ENCODE results near the gene MZT2B.
"Not testable (repeated sequence)": the region's sequence is repeated elsewhere in the genome, so short reads cannot be mapped to it uniquely, and the experiment has no call there.

The MZT2B gene

DNA sequence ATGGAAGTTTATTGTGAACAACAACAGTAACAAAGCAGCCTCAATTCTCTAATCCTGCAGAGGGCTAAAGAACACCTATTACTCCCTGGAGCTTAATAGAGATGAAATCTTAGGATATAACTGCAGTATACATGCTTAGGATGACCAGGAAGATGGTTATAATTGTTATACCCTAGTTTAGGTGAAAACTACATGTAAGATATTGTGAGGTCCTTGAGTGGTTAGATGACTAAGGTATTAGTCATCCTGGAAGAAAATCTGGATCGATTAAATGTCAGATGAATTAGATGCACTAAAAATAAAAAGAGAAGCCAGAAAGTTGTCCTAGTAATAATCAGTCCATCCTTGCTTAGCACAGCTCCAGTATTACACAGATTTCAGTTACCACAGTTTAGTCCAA is 38.4 kb downstream of the MZT2B start:
- DNase-seq = not testable (repeated sequence)

- DNase-seq = not testable (repeated sequence)
Observed at GRCh38 chr2:130222523-130222922, 40.5 kb downstream of the MZT2B start.

DNA sequence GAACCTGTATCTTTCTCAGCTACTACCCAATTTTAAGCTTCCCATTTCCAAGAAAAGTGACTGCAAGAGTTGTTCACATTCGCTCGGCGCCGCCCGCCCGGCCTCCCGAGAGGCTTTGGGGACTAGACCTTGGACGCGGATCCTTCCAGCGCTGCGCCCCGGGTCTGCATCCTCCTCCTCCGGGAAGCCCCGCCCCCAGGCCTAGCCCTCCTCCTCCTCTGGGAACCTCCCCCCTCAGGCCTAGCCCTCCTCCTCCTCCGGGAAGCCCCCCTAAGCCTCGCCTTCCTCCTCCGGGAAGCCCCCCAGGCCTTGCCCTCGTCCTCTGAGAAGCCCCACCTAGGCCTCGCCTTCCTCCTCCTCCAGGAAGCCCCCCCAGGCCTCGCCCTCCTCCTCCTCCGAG is 45.9 kb downstream of the MZT2B start:
- DNase-seq = not testable (repeated sequence)

DNA sequence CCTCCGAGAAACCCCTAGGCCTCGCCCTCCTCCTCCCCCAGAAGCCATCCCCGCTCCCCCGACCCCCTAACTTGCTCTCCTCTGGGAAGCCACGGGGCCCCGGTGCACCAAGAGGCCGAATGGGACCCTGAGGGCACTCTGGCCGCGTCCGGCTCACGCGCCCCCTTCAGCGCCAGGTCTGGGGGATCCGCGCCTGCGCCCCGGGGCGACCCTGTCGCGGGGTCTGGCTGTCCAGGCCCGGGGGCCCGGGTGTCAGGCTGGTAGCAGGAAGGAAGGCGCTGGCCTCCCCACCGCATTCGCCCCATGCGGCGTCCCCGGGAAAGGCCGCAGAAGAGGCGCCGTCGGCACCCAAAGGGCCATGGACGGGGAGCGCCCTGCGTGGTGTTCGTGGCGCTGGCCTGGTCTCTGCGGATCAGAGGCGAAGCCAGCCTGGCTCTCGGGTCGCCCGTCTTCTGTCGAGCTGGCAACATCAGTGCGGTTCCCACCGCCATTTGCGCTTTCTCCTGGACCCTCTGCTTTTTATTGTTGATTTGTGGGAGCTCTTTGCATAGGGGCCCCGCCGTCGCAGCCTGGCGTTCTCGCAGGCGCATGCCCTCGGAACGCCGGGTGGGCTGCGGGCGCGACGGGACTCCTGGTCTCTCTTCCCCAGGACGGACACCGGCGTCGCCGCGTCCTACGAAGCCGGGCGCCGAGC is 46.6 kb downstream of the MZT2B start:
- DNase-seq = not testable (repeated sequence)

DNA sequence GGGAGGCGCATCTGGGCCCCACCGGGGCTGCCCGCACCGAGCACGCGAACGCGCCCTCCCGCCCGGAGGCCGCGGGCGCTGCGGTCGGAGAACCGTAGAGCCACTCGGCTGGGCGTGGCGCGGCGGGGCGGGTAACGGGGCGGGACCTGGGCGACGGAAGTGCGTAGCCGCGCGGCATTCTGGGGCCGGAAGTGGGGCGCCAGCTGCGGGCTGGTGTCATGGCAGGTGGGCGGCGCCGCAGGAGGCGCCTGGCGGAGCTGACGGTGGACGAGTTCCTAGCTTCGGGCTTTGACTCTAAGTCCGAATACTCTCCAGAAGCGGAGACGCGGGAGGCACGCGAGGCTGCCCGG is 47.1 kb downstream of the MZT2B start:
- peak; percentile 36 to 43 for DNase-seq

GRCh38 chr2:130230376-130230775 is 48.3 kb downstream of the MZT2B start:
- not testable (repeated sequence) for DNase-seq

DNA sequence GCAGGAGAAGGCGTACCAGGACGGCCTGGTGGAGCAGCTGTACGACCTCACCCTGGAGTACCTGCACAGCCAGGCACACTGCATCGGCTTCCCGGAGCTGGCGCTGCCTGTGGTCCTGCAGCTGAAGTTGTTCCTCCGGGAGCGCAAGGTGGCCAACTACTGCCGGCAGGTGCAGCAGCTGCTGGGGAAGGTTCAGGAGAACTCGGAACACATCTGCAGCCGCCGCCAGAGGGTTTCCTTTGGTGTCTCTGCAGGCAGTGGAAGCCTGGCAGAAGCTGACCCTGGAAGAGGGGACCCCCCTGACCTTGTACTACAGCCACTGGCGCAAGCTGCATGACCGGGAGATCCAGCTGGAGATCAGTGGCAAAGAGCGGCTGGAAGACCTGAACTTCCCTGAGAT is 48.8 kb downstream of the MZT2B start:
- DNase-seq = not testable (repeated sequence)

GRCh38 chr2:130231656-130232055 is 49.6 kb downstream of the MZT2B start:
- no peak for DNase-seq

DNA sequence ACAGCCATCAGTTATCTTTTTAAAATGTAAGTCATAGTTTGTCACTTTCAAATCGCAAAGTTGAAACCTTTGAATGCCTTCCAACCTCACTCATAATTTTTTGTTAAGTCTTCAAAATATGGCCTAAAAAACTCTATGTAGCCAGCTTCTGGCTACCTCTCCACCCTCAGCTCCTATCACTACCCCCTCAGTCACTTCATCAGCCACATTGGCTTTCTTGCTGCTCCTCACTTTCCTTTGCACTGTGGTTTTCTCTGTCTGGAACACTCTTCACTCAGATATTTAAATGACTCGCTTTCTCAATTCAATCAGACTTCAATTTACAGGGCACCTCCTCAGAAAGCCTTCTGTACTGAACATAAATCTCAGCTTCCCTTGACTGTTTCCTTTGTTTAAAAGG is 51.0 kb downstream of the MZT2B start:
- not testable (repeated sequence) for DNase-seq

DNA sequence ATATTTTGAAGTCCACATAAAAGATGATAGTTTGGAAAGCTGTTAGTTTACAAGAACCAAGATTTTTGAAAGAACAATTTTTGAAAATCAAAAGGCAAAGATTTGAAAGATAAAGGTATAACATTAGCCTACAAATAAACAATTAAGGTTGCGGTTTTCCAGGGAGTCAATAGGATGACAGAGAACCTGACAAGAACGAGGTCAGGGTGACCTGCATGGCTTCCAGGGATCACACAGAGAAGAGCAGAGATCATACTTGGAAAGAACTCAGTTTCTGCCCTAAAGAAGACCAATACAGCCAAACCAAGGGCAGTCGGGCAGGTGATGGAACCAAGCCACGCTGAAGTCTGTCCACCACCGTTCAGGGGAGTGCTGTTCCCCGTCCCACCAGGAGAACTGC is 57.5 kb downstream of the MZT2B start:
- DNase-seq = not testable (repeated sequence)
